Activated CD4-positive, alpha-beta memory T cell treated with anti-CD3 and anti-CD28 coated beads, Interleukin-2, amount 10 ng/mL, durations not matched to agents 7 days and 5 days (primary cell): ENCODE results near the gene SLC35E2B. TPM values are rescaled to one million over a fixed set of nuclear protein-coding genes. Genes with fewer than 3 reads are reported as not detected.
A peak's percentile ranks its signal among the peaks of the same experiment; 100 is the strongest.
"Not testable (repeated sequence)": the region's sequence is repeated elsewhere in the genome, so short reads cannot be mapped to it uniquely, and the experiment has no call there.

Experiments used
- CTCF ChIA-PET: fragments of 350-600 bp; sonication (Branson Sonifier 250); formaldehyde crosslinking; loops from one replicate; lab custom pipeline; 2021; ENCODE audit warnings: antibody characterized with exemption, inconsistent platforms; lab: Charles Lee
- POLR2A ChIA-PET: fragments of 350-600 bp; sonication (Branson Sonifier 250); formaldehyde crosslinking; loops from one replicate; lab custom pipeline; 2021; ENCODE audit warnings: antibody characterized with exemption; lab: Charles Lee
- DNase-seq: peaks from one replicate; pipeline ENCODE4 v3.0.0-alpha.2; 2020
- H3K27ac Mint-ChIP-seq: one replicate; pipeline ENCODE4 v1.8.0; 2021; ENCODE audit warnings: mild to moderate bottlenecking, mixed read lengths
- H3K27me3 Mint-ChIP-seq: one replicate; pipeline ENCODE4 v1.8.0; 2021; ENCODE audit warnings: mixed read lengths
- H3K36me3 Mint-ChIP-seq: one replicate; pipeline ENCODE4 v1.8.0; 2021; ENCODE audit warnings: low read depth, mixed read lengths
- H3K4me1 Mint-ChIP-seq: one replicate; pipeline ENCODE4 v1.8.0; 2021; ENCODE audit warnings: mixed read lengths
- H3K4me3 Mint-ChIP-seq: one replicate; pipeline ENCODE4 v1.8.0; 2021; ENCODE audit warnings: mild to moderate bottlenecking, mixed read lengths
- H3K9me3 Mint-ChIP-seq: one replicate; pipeline ENCODE4 v1.8.0; 2021; ENCODE audit warnings: mixed read lengths
- total RNA-seq, 2 experiments: library from RNA; stranded (reverse); gene quantifications; one replicate each; pipeline ENCODE4 v1.2.3, GENCODE V29; 2021

Gene SLC35E2B
- 10 to 100 TPM; 54.5 to 55.7 TPM for total RNA-seq

- H3K27me3 Mint-ChIP-seq, CTCF ChIA-PET, POLR2A ChIA-PET, H3K9me3 Mint-ChIP-seq: not testable (repeated sequence)
- DNase-seq = peak; percentile 95
- H3K27ac Mint-ChIP-seq = peak within 1 kb of the TSS; percentile 95
- peaks cover 15% of the 10 kb centered on the region for H3K36me3 Mint-ChIP-seq
- peak within 1 kb of the TSS; percentile 78 for H3K4me3 Mint-ChIP-seq
- H3K4me1 Mint-ChIP-seq = peaks cover 11% of the 10 kb centered on the region
Observed at GRCh38 chr1:1692714-1693647, at the start of gene SLC35E2B. Gene SLC35E2B (minus strand): TSS chr1:1692795. CDS start chr1:1676699, 16,096 bp downstream.

GRCh38 chr1:1741013-1741412 is 48.4 kb upstream of the SLC35E2B start:
- H3K4me3 Mint-ChIP-seq, H3K9me3 Mint-ChIP-seq, DNase-seq, H3K27ac Mint-ChIP-seq, H3K27me3 Mint-ChIP-seq, POLR2A ChIA-PET, H3K4me1 Mint-ChIP-seq, CTCF ChIA-PET: not testable (repeated sequence)
- peaks cover 22% of the 10 kb centered on the region for H3K36me3 Mint-ChIP-seq

GRCh38 chr1:1738799-1739337 is 46.3 kb upstream of the SLC35E2B start:
- H3K4me1 Mint-ChIP-seq, H3K9me3 Mint-ChIP-seq, H3K27ac Mint-ChIP-seq, H3K27me3 Mint-ChIP-seq, H3K4me3 Mint-ChIP-seq, CTCF ChIA-PET, POLR2A ChIA-PET, DNase-seq: not testable (repeated sequence)
- peaks cover 30% of the 10 kb centered on the region for H3K36me3 Mint-ChIP-seq

GRCh38 chr1:1737675-1738590 is 45.3 kb upstream of the SLC35E2B start:
- H3K27me3 Mint-ChIP-seq, H3K27ac Mint-ChIP-seq, POLR2A ChIA-PET, H3K9me3 Mint-ChIP-seq, H3K4me3 Mint-ChIP-seq, H3K4me1 Mint-ChIP-seq, CTCF ChIA-PET, DNase-seq: not testable (repeated sequence)
- H3K36me3 Mint-ChIP-seq = peaks cover 32% of the 10 kb centered on the region

- no peaks in the 10 kb centered on the region for H3K27me3 Mint-ChIP-seq
- peak overlapping the region; percentile 19 for H3K27ac Mint-ChIP-seq
- peaks cover 45% of the 10 kb centered on the region for H3K36me3 Mint-ChIP-seq
- ChIA-PET CTCF (no interaction called here), POLR2A (interaction anchor here (1.2 kb wide), 1 partner anchor 8 kb away, joined by 3 read pairs; no protein-coding TSS in a partner anchor)
- no peak overlapping the region for H3K4me3 Mint-ChIP-seq
- no peaks in the 10 kb centered on the region for H3K9me3 Mint-ChIP-seq
- peaks cover 23% of the 10 kb centered on the region for H3K4me1 Mint-ChIP-seq
- no peak for DNase-seq
Observed at GRCh38 chr1:1732381-1732780, 39.8 kb upstream of the SLC35E2B start.

GRCh38 chr1:1730870-1731269 is 38.3 kb upstream of the SLC35E2B start:
- no peak for DNase-seq
- ChIA-PET CTCF (no interaction called here), POLR2A (no interaction called here)
- H3K27me3 Mint-ChIP-seq = no peaks in the 10 kb centered on the region
- no peak overlapping the region for H3K4me3 Mint-ChIP-seq
- H3K4me1 Mint-ChIP-seq = peaks cover 32% of the 10 kb centered on the region
- no peaks in the 10 kb centered on the region for H3K9me3 Mint-ChIP-seq
- peak overlapping the region; percentile 54 for H3K27ac Mint-ChIP-seq
- H3K36me3 Mint-ChIP-seq = peaks cover 44% of the 10 kb centered on the region

GRCh38 chr1:1730230-1730629 is 37.6 kb upstream of the SLC35E2B start:
- DNase-seq, H3K9me3 Mint-ChIP-seq, POLR2A ChIA-PET, CTCF ChIA-PET, H3K4me3 Mint-ChIP-seq, H3K27me3 Mint-ChIP-seq: not testable (repeated sequence)
- Mint-ChIP-seq H3K36me3 (peaks cover 39% of the 10 kb centered on the region), H3K27ac (peak overlapping the region; percentile 63), H3K4me1 (peaks cover 32% of the 10 kb centered on the region)

GRCh38 chr1:1729116-1729816 is 36.7 kb upstream of the SLC35E2B start:
- ChIA-PET CTCF (interaction anchor here (1.9 to 2.1 kb wide), 2 partner anchors 60 to 64 kb away, joined by 5 to 20 read pairs; no protein-coding TSS in a partner anchor), POLR2A (interaction anchor here (1.1 to 2.0 kb wide), 3 partner anchors 51 to 99 kb away, joined by 3 to 12 read pairs (median 6); no protein-coding TSS in a partner anchor)
- peaks cover 43% of the 10 kb centered on the region for H3K36me3 Mint-ChIP-seq
- not testable (repeated sequence) for DNase-seq, H3K27me3 Mint-ChIP-seq, H3K9me3 Mint-ChIP-seq
- peak overlapping the region; percentile 21 for H3K4me3 Mint-ChIP-seq
- peaks cover 36% of the 10 kb centered on the region for H3K4me1 Mint-ChIP-seq
- peak overlapping the region; percentile 100 for H3K27ac Mint-ChIP-seq

GRCh38 chr1:1728308-1729005 is 35.9 kb upstream of the SLC35E2B start:
- H3K9me3 Mint-ChIP-seq, H3K27me3 Mint-ChIP-seq: not testable (repeated sequence)
- ChIA-PET CTCF (interaction anchor here (0.9 to 2.1 kb wide), 3 partner anchors 59 to 63 kb away, joined by 3 to 20 read pairs (median 5); no protein-coding TSS in a partner anchor), POLR2A (interaction anchor here (0.6 to 2.0 kb wide), 6 partner anchors 9 to 321 kb away, joined by 3 to 12 read pairs (median 3); no protein-coding TSS in a partner anchor)
- Mint-ChIP-seq H3K36me3 (peaks cover 42% of the 10 kb centered on the region), H3K27ac (peak overlapping the region; percentile 100), H3K4me1 (peaks cover 34% of the 10 kb centered on the region), H3K4me3 (peak overlapping the region; percentile 59)
- DNase-seq = peak; percentile 83

- POLR2A ChIA-PET, H3K9me3 Mint-ChIP-seq, CTCF ChIA-PET, H3K4me3 Mint-ChIP-seq, DNase-seq, H3K27me3 Mint-ChIP-seq: not testable (repeated sequence)
- Mint-ChIP-seq H3K36me3 (peaks cover 34% of the 10 kb centered on the region), H3K4me1 (peaks cover 31% of the 10 kb centered on the region), H3K27ac (peak overlapping the region; percentile 76)
Observed at GRCh38 chr1:1727131-1727651, 34.6 kb upstream of the SLC35E2B start.

- H3K9me3 Mint-ChIP-seq, POLR2A ChIA-PET, H3K27me3 Mint-ChIP-seq, CTCF ChIA-PET, DNase-seq: not testable (repeated sequence)
- peak overlapping the region; percentile 76 for H3K27ac Mint-ChIP-seq
- H3K36me3 Mint-ChIP-seq = peaks cover 34% of the 10 kb centered on the region
- H3K4me1 Mint-ChIP-seq = peaks cover 36% of the 10 kb centered on the region
- H3K4me3 Mint-ChIP-seq = peak overlapping the region; percentile 30
Observed at GRCh38 chr1:1726088-1726487, 33.5 kb upstream of the SLC35E2B start.
